Tibial nerve (tissue), 4 donors: ENCODE data around the gene EDN1.

Experiments
- EP300 ChIP-seq, 2 donors: sonication (generic); formaldehyde crosslinking; IDR thresholded peaks; one replicate each; pipeline ENCODE4 v1.6.1; 2017; ENCODE audit warnings: antibody characterized with exemption in 2 of 2, mild to moderate bottlenecking in 1 of 2
- POLR2A ChIP-seq, 2 donors: fragments of 450-650 bp; IDR thresholded peaks; one replicate each; pipeline ENCODE4 v1.6.1; 2017; ENCODE audit warnings: antibody characterized with exemption in 2 of 2, mild to moderate bottlenecking in 2 of 2, moderate library complexity in 2 of 2
- TF ChIP-seq, protein P1 (sequence below), 5 experiments: fragments of 200-600 bp in 3 of 5; fragments of 450-650 bp in 2 of 5; sonication (generic) in 3 of 5; IDR thresholded peaks; one replicate each; pipeline ENCODE4 v1.5.1; 2016 to 2019; ENCODE audit warnings: antibody characterized with exemption in 5 of 5, mild to moderate bottlenecking in 3 of 5, moderate library complexity in 2 of 5

- TF ChIP-seq, protein P1, sequence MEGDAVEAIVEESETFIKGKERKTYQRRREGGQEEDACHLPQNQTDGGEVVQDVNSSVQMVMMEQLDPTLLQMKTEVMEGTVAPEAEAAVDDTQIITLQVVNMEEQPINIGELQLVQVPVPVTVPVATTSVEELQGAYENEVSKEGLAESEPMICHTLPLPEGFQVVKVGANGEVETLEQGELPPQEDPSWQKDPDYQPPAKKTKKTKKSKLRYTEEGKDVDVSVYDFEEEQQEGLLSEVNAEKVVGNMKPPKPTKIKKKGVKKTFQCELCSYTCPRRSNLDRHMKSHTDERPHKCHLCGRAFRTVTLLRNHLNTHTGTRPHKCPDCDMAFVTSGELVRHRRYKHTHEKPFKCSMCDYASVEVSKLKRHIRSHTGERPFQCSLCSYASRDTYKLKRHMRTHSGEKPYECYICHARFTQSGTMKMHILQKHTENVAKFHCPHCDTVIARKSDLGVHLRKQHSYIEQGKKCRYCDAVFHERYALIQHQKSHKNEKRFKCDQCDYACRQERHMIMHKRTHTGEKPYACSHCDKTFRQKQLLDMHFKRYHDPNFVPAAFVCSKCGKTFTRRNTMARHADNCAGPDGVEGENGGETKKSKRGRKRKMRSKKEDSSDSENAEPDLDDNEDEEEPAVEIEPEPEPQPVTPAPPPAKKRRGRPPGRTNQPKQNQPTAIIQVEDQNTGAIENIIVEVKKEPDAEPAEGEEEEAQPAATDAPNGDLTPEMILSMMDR (IDR thresholded peaks at IDR 0.05), result no peak
- no peak for TF ChIP-seq EP300 (IDR thresholded peaks at IDR 0.05)
- TF ChIP-seq POLR2A (IDR thresholded peaks at IDR 0.05), result no peak
Observed at GRCh38 chr6:12335131-12335527, 45.0 kb downstream of the EDN1 start.
